HepG2 (cell line): Measurements from ENCODE around the gene KNCN. TPM values are rescaled to one million over a fixed set of nuclear protein-coding genes. Genes with fewer than 3 reads are reported as not detected.

Source experiments
- ATAC-seq: fragments of 200-7000 bp; cut with Tn5 transposase; 3 replicates; pipeline ENCODE4 v1.9.1; 2020; ENCODE audit warnings: mild to moderate bottlenecking, moderate library complexity
- BruUV-seq: library from RNA; stranded (reverse); fragments of 400-500 nt; replicated peaks from 2 replicates; lab custom pipeline; 2021; lab: Mats Ljungman, UMichigan
- CTCF ChIA-PET: fragments of 300-600 bp; formaldehyde crosslinking; extraction: SDS; loops from one replicate; lab custom pipeline; 2021; ENCODE audit warnings: low total read pairs, inconsistent platforms, low intra/inter-chr PET ratio; lab: Yijun Ruan, JAX
- POLR2A ChIA-PET: fragments of 350-600 bp; sonication (Branson Sonifier 250); formaldehyde crosslinking; loops from one replicate; lab custom pipeline; 2020; ENCODE audit warnings: antibody characterized with exemption, inconsistent platforms; lab: Yijun Ruan, JAX
- DNase-seq: peaks from one replicate; pipeline ENCODE4 v3.0.0-alpha.2; 2015; ENCODE audit warnings: low spot score
- FAIRE-seq: peaks from 3 replicates; lab custom pipeline; 2011; peaks lifted over from hg19 to GRCh38; lab: Jason Lieb, UNC
- H2AFZ ChIP-seq: one replicate; pipeline ENCODE4 v1.6.1; 2011; ENCODE audit warnings: low read length, inconsistent platforms
- H3K27ac ChIP-seq: fragments of 300-600 bp; 3 replicates; pipeline ENCODE4 v1.8.0; 2011; ENCODE audit warnings: mixed run types, mild to moderate bottlenecking, mixed read lengths, low read length, inconsistent platforms; ENCODE audit not compliant: insufficient read depth; ENCODE audit errors: extremely low read length
- H3K27me3 ChIP-seq, 2 experiments: fragments of 200-600 bp in 1 of 2; 2 replicates in 1 of 2; 3 replicates in 1 of 2; pipeline versions ENCODE4 v1.6.0 to v1.8.0; 2011; ENCODE audit warnings: low read length in 2 of 2, mild to moderate bottlenecking in 2 of 2, moderate library complexity in 2 of 2, inconsistent platforms in 1 of 2; ENCODE audit not compliant: insufficient read depth in 2 of 2, control insufficient read depth in 1 of 2
- H3K36me3 ChIP-seq, 2 experiments: fragments of 200-600 bp in 1 of 2; replicated peaks in 1 of 2; 2 replicates in 1 of 2; 3 replicates in 1 of 2; pipeline versions ENCODE4 v1.5.1 to v1.8.0; 2011; ENCODE audit warnings: low read length in 2 of 2, inconsistent platforms in 1 of 2; ENCODE audit not compliant: insufficient read depth in 2 of 2, control insufficient read depth in 1 of 2
- H3K4me1 ChIP-seq: 2 replicates; pipeline ENCODE4 v1.5.1; 2012; ENCODE audit warnings: low read length, inconsistent platforms; ENCODE audit not compliant: insufficient read depth
- H3K4me2 ChIP-seq: 2 replicates; pipeline ENCODE4 v1.6.0; 2011; ENCODE audit warnings: low read depth, low read length, inconsistent platforms
- H3K4me3 ChIP-seq, 3 experiments: fragments of 200-600 bp in 1 of 3; sonication (generic), shearing (Covaris generic) in 1 of 3; replicated peaks in 1 of 3; 2 replicates each; pipeline ENCODE4 v1.5.1; 2011 to 2016; ENCODE audit warnings: low read length in 3 of 3, inconsistent platforms in 2 of 3, low read depth in 2 of 3, mild to moderate bottlenecking in 2 of 3, control low read depth in 1 of 3, mixed read lengths in 1 of 3; ENCODE audit not compliant: insufficient read depth in 1 of 3
- H3K79me2 ChIP-seq: one replicate; pipeline ENCODE4 v1.6.1; 2011; ENCODE audit warnings: low read length, inconsistent platforms; ENCODE audit not compliant: insufficient read depth
- H3K9ac ChIP-seq: 2 replicates; pipeline ENCODE4 v1.6.0; 2011; ENCODE audit warnings: mild to moderate bottlenecking, low read depth, low read length, inconsistent platforms; ENCODE audit not compliant: insufficient read depth
- H3K9me3 ChIP-seq: 2 replicates; pipeline ENCODE4 v1.5.1; 2012; ENCODE audit warnings: mild to moderate bottlenecking, low read length
- H4K20me1 ChIP-seq: 2 replicates; pipeline ENCODE4 v1.6.0; 2011; ENCODE audit warnings: inconsistent platforms, mild to moderate bottlenecking, low read length, moderate library complexity; ENCODE audit not compliant: insufficient read depth
- ARID4A ChIP-seq: sonication (generic); formaldehyde crosslinking; IDR thresholded peaks from 2 replicates; pipeline ENCODE4 v1.5.0; 2020; ENCODE audit warnings: mild to moderate bottlenecking, missing genetic modification reagents, borderline replicate concordance
- CENPBD1 ChIP-seq: sonication (generic); formaldehyde crosslinking; IDR thresholded peaks from 2 replicates; pipeline ENCODE4 v1.8.0; 2022; ENCODE audit warnings: missing genetic modification reagents, low read depth, mild to moderate bottlenecking, borderline replicate concordance
- E2F5 ChIP-seq: sonication (generic); formaldehyde crosslinking; conservative IDR thresholded peaks from 2 replicates; pipeline ENCODE4 v1.4.0; 2020; ENCODE audit warnings: missing genetic modification reagents
- GATAD2A ChIP-seq: IDR thresholded peaks from 2 replicates; pipeline ENCODE4 v1.6.1; 2016
- IKZF5 ChIP-seq: IDR thresholded peaks from 2 replicates; pipeline ENCODE4 v1.6.1; 2018; ENCODE audit warnings: missing genetic modification reagents, mild to moderate bottlenecking, missing compliant biosample characterization
- JARID2 ChIP-seq: sonication (generic); formaldehyde crosslinking; IDR thresholded peaks from 2 replicates; pipeline ENCODE4 v1.8.1; 2023; ENCODE audit warnings: missing genetic modification reagents, inconsistent platforms; ENCODE audit not compliant: insufficient replicate concordance
- NR2F6 ChIP-seq, 2 experiments: IDR thresholded peaks; 2 replicates each; pipeline ENCODE4 v1.6.1; 2016; ENCODE audit warnings: antibody characterized with exemption in 1 of 2, mild to moderate bottlenecking in 1 of 2
- RAD51 ChIP-seq: fragments of 450-650 bp; IDR thresholded peaks from 2 replicates; pipeline ENCODE4 v1.6.1; 2016; ENCODE audit warnings: borderline replicate concordance
- RELA ChIP-seq: sonication (generic); formaldehyde crosslinking; IDR thresholded peaks from 2 replicates; pipeline ENCODE4 v1.4.0; 2020; ENCODE audit warnings: missing genetic modification reagents
- SAFB2 ChIP-seq: sonication (generic); formaldehyde crosslinking; IDR thresholded peaks from 2 replicates; pipeline ENCODE4 v1.5.1; 2020; ENCODE audit warnings: missing genetic modification reagents, low read depth, mild to moderate bottlenecking, borderline replicate concordance
- SALL1 ChIP-seq: sonication (generic); formaldehyde crosslinking; IDR thresholded peaks from 2 replicates; pipeline ENCODE4 v1.8.0; 2022; ENCODE audit warnings: mild to moderate bottlenecking, missing genetic modification reagents
- SIX4 ChIP-seq: sonication (generic); formaldehyde crosslinking; IDR thresholded peaks from 2 replicates; pipeline ENCODE4 v1.4.0; 2020; ENCODE audit warnings: missing genetic modification reagents
- TBP ChIP-seq: sonication (generic); formaldehyde crosslinking; IDR thresholded peaks from 2 replicates; pipeline ENCODE4 v1.5.0; 2020; ENCODE audit warnings: missing genetic modification reagents
- ZFP82 ChIP-seq: sonication (generic); formaldehyde crosslinking; IDR thresholded peaks from 2 replicates; pipeline ENCODE4 v1.5.1; 2020; ENCODE audit warnings: mild to moderate bottlenecking, missing genetic modification reagents, borderline replicate concordance
- ZNF564 ChIP-seq: sonication (generic); formaldehyde crosslinking; IDR thresholded peaks from 2 replicates; pipeline ENCODE4 v1.8.1; 2023; ENCODE audit warnings: mild to moderate bottlenecking, missing genetic modification reagents
- ZNF7 ChIP-seq: IDR thresholded peaks from 2 replicates; pipeline ENCODE4 v1.6.1; 2016; ENCODE audit warnings: missing biosample characterization, missing genetic modification reagents
- ZNF740 ChIP-seq: sonication (generic); formaldehyde crosslinking; IDR thresholded peaks from 2 replicates; pipeline ENCODE4 v1.4.0; 2020; ENCODE audit warnings: missing genetic modification reagents
- ZNF768 ChIP-seq: sonication (generic); formaldehyde crosslinking; IDR thresholded peaks from 2 replicates; pipeline ENCODE4 v1.4.0; 2020; ENCODE audit warnings: missing genetic modification reagents
- WGBS: methylation state at CpG from one replicate; pipeline ENCODE4 v1.1.6; 2017; ENCODE audit warnings: low lambda C conversion rate; 5-methylcytosine and 5-hydroxymethylcytosine counted together
- in situ Hi-C: cut with HindIII; loops from 2 replicates; pipeline ENCODE4 v1.10.0; 2017; ENCODE audit warnings: low pct_unique_long_range_greater_than_20kb; ENCODE audit not compliant: extremely low pct_ligation_motif_present
- intact Hi-C: fragments of 100-400 bp; cut with micrococcal nuclease; formaldehyde crosslinking; loops from one replicate; pipeline ENCODE4 v1.10.0; 2022; ENCODE audit not compliant: unreplicated experiment
- polyA plus RNA-seq, 8 experiments: library from polyadenylated mRNA; depleted of rRNA in 3 of 8; stranded (reverse) in 7 of 8; unstranded in 1 of 8; fragments of >200 nt; fragmentation: Illumina TruSeq in 4 of 8; extraction: Trizol in 4 of 8; gene quantifications; 2 replicates each; pipeline versions ENCODE4 v1.2.1 to v1.2.3, GENCODE V29; 2011 to 2016; ENCODE audit warnings: low read depth in 4 of 8, missing spikeins in 1 of 8, mixed read lengths in 1 of 8; ENCODE audit not compliant: insufficient read depth in 1 of 8
- total RNA-seq, 5 experiments: library from RNA; depleted of rRNA; stranded (reverse); fragments of >200 nt; fragmentation: Illumina TruSeq; extraction: Trizol; gene quantifications; 2 replicates each; pipeline ENCODE4 v1.2.3, GENCODE V29; 2016; ENCODE audit warnings: low read depth in 1 of 5

The KNCN gene
- total and polyA plus RNA-seq, 2 of the 13 experiments (the other 11 are each of a cell fraction or from before 2014, with no cell fraction given), result not detected

- ChIA-PET POLR2A (no interaction called here), CTCF (no interaction called here)
- Histone ChIP-seq H3K4me3 (no peak overlapping the region), H3K36me3 (no peaks in the 10 kb centered on the region), H3K4me2 (no peak overlapping the region), H3K27ac (no peak overlapping the region), H4K20me1 (no peaks in the 10 kb centered on the region), H3K9me3 (no peaks in the 10 kb centered on the region), H2AFZ (no peak overlapping the region), H3K27me3 (peaks cover 6 to 50% of the 10 kb centered on the region in 2 experiments; a peak in 4 of 5 replicates), H3K4me1 (no peaks in the 10 kb centered on the region), H3K79me2 (no peaks in the 10 kb centered on the region), H3K9ac (no peak overlapping the region)
- intact Hi-C loops, result no loop called here
- 71% methylated on average over 17 of the region's 19 CpGs for WGBS
- FAIRE-seq (no peak), DNase-seq (no peak), ATAC-seq (no peak)
- TF ChIP-seq CENPBD1 (no peak), ZNF768 (CRISPR knock-in tag) (no peak), SAFB2 (CRISPR knock-in tag) (no peak), ZNF740 (CRISPR knock-in tag) (no peak), E2F5 (CRISPR knock-in tag) (no peak), RELA (CRISPR knock-in tag) (no peak), GATAD2A (CRISPR knock-in tag) (no peak), ARID4A (CRISPR knock-in tag) (no peak), ZFP82 (CRISPR knock-in tag) (no peak), NR2F6 (IDR thresholded peaks at IDR 0.05) (no peak), NR2F6 (CRISPR knock-in tag; IDR thresholded peaks at IDR 0.05) (no peak), JARID2 (no peak), SIX4 (CRISPR knock-in tag) (no peak), ZNF564 (CRISPR knock-in tag) (no peak), TBP (no peak), RAD51 (no peak), ZNF7 (no peak), IKZF5 (CRISPR knock-in tag) (no peak), SALL1 (CRISPR knock-in tag) (no peak)
- in situ Hi-C loops, result no loop called here
- BruUV-seq, result no TSS peak
These were observed 53.8 kb downstream of the KNCN start for GRCh38 chr1:46497665-46498064.
